ENCODE measurements around the gene CBARP.

The CBARP gene

GRCh38 chr19:1238369-1239303 is 831 bp upstream of the CBARP start:
- no peak for DNase-seq

- no peak for DNase-seq
Observed at GRCh38 chr19:1237027-1237659, 662 bp downstream of the CBARP start.

- DNase-seq: no peak
Observed at GRCh38 chr19:1236576-1236975, 1.2 kb downstream of the CBARP start.

- DNase-seq: no peak
Observed at GRCh38 chr19:1235625-1236538, 1.9 kb downstream of the CBARP start.

- DNase-seq: no peak
Observed at GRCh38 chr19:1234955-1235380, 2.8 kb downstream of the CBARP start.

GRCh38 chr19:1234051-1234954 is 3.5 kb downstream of the CBARP start:
- no peak for DNase-seq

- no peak for DNase-seq
Observed at GRCh38 chr19:1233115-1233667, 4.6 kb downstream of the CBARP start.

GRCh38 chr19:1232652-1233072 is 5.1 kb downstream of the CBARP start:
- no peak for DNase-seq

- no peak for DNase-seq
Observed at GRCh38 chr19:1231729-1232637, 5.8 kb downstream of the CBARP start.

- DNase-seq: no peak
Observed at GRCh38 chr19:1230783-1231489, 6.9 kb downstream of the CBARP start.

GRCh38 chr19:1229924-1230782 is 7.7 kb downstream of the CBARP start:
- DNase-seq: no peak

GRCh38 chr19:1229056-1229923 is 8.5 kb downstream of the CBARP start:
- DNase-seq: no peak

GRCh38 chr19:1228161-1228957 is 9.4 kb downstream of the CBARP start:
- DNase-seq: no peak

- no peak for DNase-seq
Observed at GRCh38 chr19:1227304-1228054, 10.3 kb downstream of the CBARP start.

GRCh38 chr19:1226522-1227303 is 11.1 kb downstream of the CBARP start:
- DNase-seq: no peak

- no peak for DNase-seq
Observed at GRCh38 chr19:1226227-1226518, 11.6 kb downstream of the CBARP start.

All from stimulated activated CD4-positive, alpha-beta T cell treated with anti-CD3 and anti-CD28 coated beads, Interleukin-4, amount 100 ng/mL, for 24 hours (primary cell).